ENCODE measurements around the gene IQGAP2. TPM values are rescaled to one million over a fixed set of nuclear protein-coding genes. Genes with fewer than 3 reads are reported as not detected.

IQGAP2 gene
- total RNA-seq, 1 experiment from 2014 or later, result not detected

DNA sequence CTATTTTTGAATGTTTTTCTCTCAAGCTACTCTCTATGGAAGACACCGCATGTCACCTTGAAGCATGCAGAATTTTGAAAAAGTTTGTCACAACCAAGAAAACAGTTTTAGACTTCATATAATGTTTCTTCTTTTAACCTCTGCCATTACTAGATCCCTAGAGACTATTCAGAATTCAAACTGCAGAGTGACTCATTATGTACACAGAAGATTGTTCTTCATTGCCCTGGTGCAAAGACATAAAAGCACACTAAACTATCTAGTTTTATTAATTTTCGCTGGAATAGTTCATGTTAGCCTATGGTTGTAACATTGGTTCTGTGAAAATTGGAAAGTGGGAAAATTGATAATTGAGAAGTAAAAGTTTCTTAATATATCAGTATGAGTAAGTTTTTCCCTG lies 201.8 kb downstream of the IQGAP2 start:
- H3K4me1 ChIP-seq (ENCODE audit: insufficient read depth, low read length), result peaks cover 7% of the 10 kb centered on the region
- H3K9me3 ChIP-seq (ENCODE audit: low read length), result no peaks in the 10 kb centered on the region
- H3F3A ChIP-seq (ENCODE audit: low read length, unreplicated experiment), result no peaks in the 10 kb centered on the region
- peak; percentile 54 for DNase-seq
- no peaks in the 10 kb centered on the region for H3K9me2 ChIP-seq (replicated peaks; ENCODE audit: low read length)
- no peak overlapping the region for H2AFZ ChIP-seq (ENCODE audit: low read length)
- no peaks in the 10 kb centered on the region for H4K20me1 ChIP-seq (ENCODE audit: low read length)
- H3K9ac ChIP-seq (ENCODE audit: low read length), result no peak overlapping the region
- peak; percentile 87 for ATAC-seq
- CTCF ChIA-PET, result interaction anchor here (0.5 kb wide), 1 partner anchor 41 kb away, joined by 4 read pairs; no protein-coding TSS in a partner anchor
- H3K79me2 ChIP-seq (ENCODE audit: low read length), result no peaks in the 10 kb centered on the region
- no peak overlapping the region for H3K4me2 ChIP-seq (ENCODE audit: low read length)
- TF ChIP-seq EZH2phosphoT487 (IDR thresholded peaks at IDR 0.05; ENCODE audit: borderline replicate concordance, low read length), result no peak
- TF ChIP-seq, protein P1, sequence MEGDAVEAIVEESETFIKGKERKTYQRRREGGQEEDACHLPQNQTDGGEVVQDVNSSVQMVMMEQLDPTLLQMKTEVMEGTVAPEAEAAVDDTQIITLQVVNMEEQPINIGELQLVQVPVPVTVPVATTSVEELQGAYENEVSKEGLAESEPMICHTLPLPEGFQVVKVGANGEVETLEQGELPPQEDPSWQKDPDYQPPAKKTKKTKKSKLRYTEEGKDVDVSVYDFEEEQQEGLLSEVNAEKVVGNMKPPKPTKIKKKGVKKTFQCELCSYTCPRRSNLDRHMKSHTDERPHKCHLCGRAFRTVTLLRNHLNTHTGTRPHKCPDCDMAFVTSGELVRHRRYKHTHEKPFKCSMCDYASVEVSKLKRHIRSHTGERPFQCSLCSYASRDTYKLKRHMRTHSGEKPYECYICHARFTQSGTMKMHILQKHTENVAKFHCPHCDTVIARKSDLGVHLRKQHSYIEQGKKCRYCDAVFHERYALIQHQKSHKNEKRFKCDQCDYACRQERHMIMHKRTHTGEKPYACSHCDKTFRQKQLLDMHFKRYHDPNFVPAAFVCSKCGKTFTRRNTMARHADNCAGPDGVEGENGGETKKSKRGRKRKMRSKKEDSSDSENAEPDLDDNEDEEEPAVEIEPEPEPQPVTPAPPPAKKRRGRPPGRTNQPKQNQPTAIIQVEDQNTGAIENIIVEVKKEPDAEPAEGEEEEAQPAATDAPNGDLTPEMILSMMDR (conservative IDR thresholded peaks at IDR 0.05; ENCODE audit: low read depth, low read length), result no peak
- no peak for TF ChIP-seq EZH2 (IDR thresholded peaks at IDR 0.05; ENCODE audit: low read length, unreplicated experiment)
- H3K27me3 ChIP-seq (ENCODE audit: low read length), result no peaks in the 10 kb centered on the region
- H3K27ac ChIP-seq (ENCODE audit: low read length), result no peak overlapping the region
- no peak overlapping the region for H3K4me3 ChIP-seq (ENCODE audit: low read length)
- intact Hi-C loops (cut with micrococcal nuclease), result loop anchor here (1.0 to 5.0 kb wide), 3 partner anchors 36 to 217 kb away; no protein-coding TSS in a partner anchor
- H3K36me3 ChIP-seq (ENCODE audit: low read depth, low read length), result no peaks in the 10 kb centered on the region
- BruUV-seq (replicated peaks), result no TSS peak
- POLR2A ChIA-PET (ENCODE audit: unreplicated experiment), result no interaction called here

GRCh38 chr5:76606701-76607100 lies 203.6 kb downstream of the IQGAP2 start:
- CTCF ChIA-PET, result no interaction called here

DNA sequence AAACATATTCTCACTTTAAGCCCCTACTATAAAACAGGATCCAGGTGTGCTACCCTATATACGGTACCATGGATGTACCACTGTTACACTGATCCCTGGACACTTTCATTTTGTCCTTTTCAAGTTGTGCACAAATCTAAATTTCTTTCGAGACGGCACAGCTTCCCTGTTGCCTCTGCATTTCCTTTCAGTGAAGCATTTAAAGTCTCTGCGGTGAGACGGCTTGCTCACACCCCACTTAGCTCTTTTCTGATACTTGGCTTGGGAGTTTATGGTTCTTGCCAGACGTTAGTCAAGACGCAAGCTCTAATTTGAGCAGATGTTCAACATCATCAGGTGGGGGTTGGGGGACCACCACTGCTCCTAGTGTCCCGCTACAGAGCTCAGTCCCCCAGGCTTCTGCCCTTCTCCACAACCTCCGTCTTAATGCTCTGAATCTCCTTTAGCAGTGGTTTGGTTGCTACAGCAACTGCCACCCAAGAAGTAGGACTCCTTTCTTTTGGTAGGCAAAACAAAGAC lies 204.3 kb downstream of the IQGAP2 start:
- Histone ChIP-seq H3K27me3 (ENCODE audit: low read length) (no peaks in the 10 kb centered on the region), H3F3A (ENCODE audit: low read length, unreplicated experiment) (no peaks in the 10 kb centered on the region), H2AFZ (ENCODE audit: low read length) (peak overlapping the region; percentile 4; the same call in 1 of the 2 replicates), H4K20me1 (ENCODE audit: low read length) (no peaks in the 10 kb centered on the region), H3K79me2 (ENCODE audit: low read length) (no peaks in the 10 kb centered on the region), H3K9me2 (replicated peaks; ENCODE audit: low read length) (no peaks in the 10 kb centered on the region), H3K4me2 (ENCODE audit: low read length) (no peak overlapping the region), H3K4me1 (ENCODE audit: insufficient read depth, low read length) (peaks cover 7% of the 10 kb centered on the region), H3K27ac (ENCODE audit: low read length) (no peak overlapping the region), H3K9ac (ENCODE audit: low read length) (no peak overlapping the region), H3K36me3 (ENCODE audit: low read depth, low read length) (no peaks in the 10 kb centered on the region), H3K9me3 (ENCODE audit: low read length) (no peaks in the 10 kb centered on the region), H3K4me3 (ENCODE audit: low read length) (no peak overlapping the region)
- ATAC-seq (no peak), DNase-seq (no peak)
- ChIA-PET POLR2A (ENCODE audit: unreplicated experiment) (no interaction called here), CTCF (no interaction called here)
- BruUV-seq (replicated peaks), result no TSS peak
- intact Hi-C loops (cut with micrococcal nuclease), result no loop called here
- TF ChIP-seq, protein P1 (conservative IDR thresholded peaks at IDR 0.05; ENCODE audit: low read depth, low read length), result no peak
- TF ChIP-seq EZH2 (IDR thresholded peaks at IDR 0.05; ENCODE audit: low read length, unreplicated experiment) (no peak), EZH2phosphoT487 (IDR thresholded peaks at IDR 0.05; ENCODE audit: borderline replicate concordance, low read length) (no peak)

More at GRCh38 chr5:76606701-76607100, 203.6 kb downstream of the IQGAP2 start:
- Histone ChIP-seq H3K27me3 (ENCODE audit: low read length) (no peaks in the 10 kb centered on the region), H4K20me1 (ENCODE audit: low read length) (no peaks in the 10 kb centered on the region), H3K27ac (ENCODE audit: low read length) (no peak overlapping the region), H3K36me3 (ENCODE audit: low read depth, low read length) (no peaks in the 10 kb centered on the region), H3F3A (ENCODE audit: low read length, unreplicated experiment) (no peaks in the 10 kb centered on the region), H3K79me2 (ENCODE audit: low read length) (no peaks in the 10 kb centered on the region), H3K9ac (ENCODE audit: low read length) (no peak overlapping the region), H3K4me1 (ENCODE audit: insufficient read depth, low read length) (peaks cover 7% of the 10 kb centered on the region), H3K9me2 (replicated peaks; ENCODE audit: low read length) (no peaks in the 10 kb centered on the region), H3K9me3 (ENCODE audit: low read length) (no peaks in the 10 kb centered on the region), H3K4me2 (ENCODE audit: low read length) (no peak overlapping the region), H3K4me3 (ENCODE audit: low read length) (no peak overlapping the region), H2AFZ (ENCODE audit: low read length) (no peak overlapping the region)
- intact Hi-C loops (cut with micrococcal nuclease), result no loop called here
- no peak for ATAC-seq
- no peak for DNase-seq
- POLR2A ChIA-PET (ENCODE audit: unreplicated experiment), result no interaction called here
- no TSS peak for BruUV-seq (replicated peaks)
- TF ChIP-seq EZH2phosphoT487 (IDR thresholded peaks at IDR 0.05; ENCODE audit: borderline replicate concordance, low read length), result no peak
- no peak for TF ChIP-seq EZH2 (IDR thresholded peaks at IDR 0.05; ENCODE audit: low read length, unreplicated experiment)
- TF ChIP-seq, protein P1 (conservative IDR thresholded peaks at IDR 0.05; ENCODE audit: low read depth, low read length), result no peak

Data from PC-3 (cell line).